ENCODE measurements around the gene PTTG2. TPM values are rescaled to one million over a fixed set of nuclear protein-coding genes. Genes with fewer than 3 reads are reported as not detected.

The PTTG2 gene
- total and polyA plus RNA-seq, 2 experiments from 2014 or later: 1.1 TPM; not detected in 1

DNA sequence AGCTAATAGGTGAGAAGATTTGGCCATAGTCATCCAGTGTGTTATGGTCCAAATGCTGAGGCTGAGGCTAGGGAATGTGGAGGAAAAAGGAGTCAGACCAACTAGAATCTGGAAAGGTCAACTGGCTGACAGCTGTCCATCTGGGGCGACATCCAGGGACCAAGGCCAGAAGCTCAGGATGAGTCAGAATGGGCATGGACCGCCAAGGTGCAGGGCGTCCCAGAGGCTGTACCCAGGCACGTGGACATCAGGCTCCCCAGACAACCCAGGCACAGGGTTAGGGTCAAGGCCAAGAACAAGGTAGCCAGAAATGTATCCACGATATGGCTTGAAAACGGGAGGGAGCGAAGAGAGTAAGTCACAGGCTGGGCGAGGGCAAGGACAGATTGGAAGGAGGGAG, 26.1 kb upstream of the PTTG2 start:
- Histone ChIP-seq H3K9me2 (ENCODE audit: insufficient read depth) (no peaks in the 10 kb centered on the region), H3K4me2 (no peak overlapping the region), H3K36me3 (ENCODE audit: insufficient read depth) (no peaks in the 10 kb centered on the region), H3K79me2 (replicated peaks; ENCODE audit: insufficient read depth) (no peaks in the 10 kb centered on the region), H3K4me3 (no peak overlapping the region), H3K27me3 (ENCODE audit: insufficient read depth) (no peaks in the 10 kb centered on the region), H3K27ac (ENCODE audit: low read depth) (no peak overlapping the region), H3K4me1 (ENCODE audit: insufficient read depth) (no peaks in the 10 kb centered on the region), H3F3A (replicated peaks; ENCODE audit: low read depth) (no peaks in the 10 kb centered on the region), H4K20me1 (replicated peaks; ENCODE audit: insufficient read depth) (no peaks in the 10 kb centered on the region), H2AFZ (no peak overlapping the region)
- ATAC-seq: no peak
- Mint-ChIP-seq H3K27ac (no peak overlapping the region), H3K27me3 (ENCODE audit: insufficient read depth, low read depth, poor library complexity) (no peaks in the 10 kb centered on the region), H3K4me3 (no peak overlapping the region), H3K36me3 (ENCODE audit: low read depth) (peaks cover 5% of the 10 kb centered on the region; the same call in 1 of the 3 replicates), H3K4me1 (peaks cover 2% of the 10 kb centered on the region; the same call in 1 of the 3 replicates), H3K9me3 (peaks cover 3% of the 10 kb centered on the region; the same call in 2 of the 3 replicates)
- TF ChIP-seq, protein P1, sequence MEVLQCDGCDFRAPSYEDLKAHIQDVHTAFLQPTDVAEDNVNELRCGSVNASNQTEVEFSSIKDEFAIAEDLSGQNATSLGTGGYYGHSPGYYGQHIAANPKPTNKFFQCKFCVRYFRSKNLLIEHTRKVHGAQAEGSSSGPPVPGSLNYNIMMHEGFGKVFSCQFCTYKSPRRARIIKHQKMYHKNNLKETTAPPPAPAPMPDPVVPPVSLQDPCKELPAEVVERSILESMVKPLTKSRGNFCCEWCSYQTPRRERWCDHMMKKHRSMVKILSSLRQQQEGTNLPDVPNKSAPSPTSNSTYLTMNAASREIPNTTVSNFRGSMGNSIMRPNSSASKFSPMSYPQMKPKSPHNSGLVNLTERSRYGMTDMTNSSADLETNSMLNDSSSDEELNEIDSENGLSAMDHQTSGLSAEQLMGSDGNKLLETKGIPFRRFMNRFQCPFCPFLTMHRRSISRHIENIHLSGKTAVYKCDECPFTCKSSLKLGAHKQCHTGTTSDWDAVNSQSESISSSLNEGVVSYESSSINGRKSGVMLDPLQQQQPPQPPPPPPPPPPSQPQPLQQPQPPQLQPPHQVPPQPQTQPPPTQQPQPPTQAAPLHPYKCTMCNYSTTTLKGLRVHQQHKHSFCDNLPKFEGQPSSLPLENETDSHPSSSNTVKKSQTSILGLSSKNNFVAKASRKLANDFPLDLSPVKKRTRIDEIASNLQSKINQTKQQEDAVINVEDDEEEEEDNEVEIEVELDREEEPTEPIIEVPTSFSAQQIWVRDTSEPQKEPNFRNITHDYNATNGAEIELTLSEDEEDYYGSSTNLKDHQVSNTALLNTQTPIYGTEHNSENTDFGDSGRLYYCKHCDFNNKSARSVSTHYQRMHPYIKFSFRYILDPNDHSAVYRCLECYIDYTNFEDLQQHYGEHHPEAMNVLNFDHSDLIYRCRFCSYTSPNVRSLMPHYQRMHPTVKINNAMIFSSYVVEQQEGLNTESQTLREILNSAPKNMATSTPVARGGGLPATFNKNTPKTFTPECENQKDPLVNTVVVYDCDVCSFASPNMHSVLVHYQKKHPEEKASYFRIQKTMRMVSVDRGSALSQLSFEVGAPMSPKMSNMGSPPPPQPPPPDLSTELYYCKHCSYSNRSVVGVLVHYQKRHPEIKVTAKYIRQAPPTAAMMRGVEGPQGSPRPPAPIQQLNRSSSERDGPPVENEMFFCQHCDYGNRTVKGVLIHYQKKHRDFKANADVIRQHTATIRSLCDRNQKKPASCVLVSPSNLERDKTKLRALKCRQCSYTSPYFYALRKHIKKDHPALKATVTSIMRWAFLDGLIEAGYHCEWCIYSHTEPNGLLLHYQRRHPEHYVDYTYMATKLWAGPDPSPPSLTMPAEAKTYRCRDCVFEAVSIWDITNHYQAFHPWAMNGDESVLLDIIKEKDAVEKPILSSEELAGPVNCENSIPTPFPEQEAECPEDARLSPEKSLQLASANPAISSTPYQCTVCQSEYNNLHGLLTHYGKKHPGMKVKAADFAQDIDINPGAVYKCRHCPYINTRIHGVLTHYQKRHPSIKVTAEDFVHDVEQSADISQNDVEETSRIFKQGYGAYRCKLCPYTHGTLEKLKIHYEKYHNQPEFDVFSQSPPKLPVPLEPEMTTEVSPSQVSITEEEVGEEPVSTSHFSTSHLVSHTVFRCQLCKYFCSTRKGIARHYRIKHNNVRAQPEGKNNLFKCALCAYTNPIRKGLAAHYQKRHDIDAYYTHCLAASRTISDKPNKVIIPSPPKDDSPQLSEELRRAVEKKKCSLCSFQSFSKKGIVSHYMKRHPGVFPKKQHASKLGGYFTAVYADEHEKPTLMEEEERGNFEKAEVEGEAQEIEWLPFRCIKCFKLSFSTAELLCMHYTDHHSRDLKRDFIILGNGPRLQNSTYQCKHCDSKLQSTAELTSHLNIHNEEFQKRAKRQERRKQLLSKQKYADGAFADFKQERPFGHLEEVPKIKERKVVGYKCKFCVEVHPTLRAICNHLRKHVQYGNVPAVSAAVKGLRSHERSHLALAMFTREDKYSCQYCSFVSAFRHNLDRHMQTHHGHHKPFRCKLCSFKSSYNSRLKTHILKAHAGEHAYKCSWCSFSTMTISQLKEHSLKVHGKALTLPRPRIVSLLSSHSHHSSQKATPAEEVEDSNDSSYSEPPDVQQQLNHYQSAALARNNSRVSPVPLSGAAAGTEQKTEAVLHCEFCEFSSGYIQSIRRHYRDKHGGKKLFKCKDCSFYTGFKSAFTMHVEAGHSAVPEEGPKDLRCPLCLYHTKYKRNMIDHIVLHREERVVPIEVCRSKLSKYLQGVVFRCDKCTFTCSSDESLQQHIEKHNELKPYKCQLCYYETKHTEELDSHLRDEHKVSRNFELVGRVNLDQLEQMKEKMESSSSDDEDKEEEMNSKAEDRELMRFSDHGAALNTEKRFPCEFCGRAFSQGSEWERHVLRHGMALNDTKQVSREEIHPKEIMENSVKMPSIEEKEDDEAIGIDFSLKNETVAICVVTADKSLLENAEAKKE (CRISPR knock-in tag; IDR thresholded peaks at IDR 0.05): no peak
- TF ChIP-seq CREB1 (CRISPR knock-in tag; IDR thresholded peaks at IDR 0.05; ENCODE audit: low read depth) (no peak), NANOG (IDR thresholded peaks at IDR 0.05; ENCODE audit: borderline replicate concordance) (no peak), ZNF331 (CRISPR knock-in tag; IDR thresholded peaks at IDR 0.05; ENCODE audit: low read depth) (no peak), JUNB (IDR thresholded peaks at IDR 0.05; ENCODE audit: unreplicated experiment) (no peak), EZH2phosphoT487 (IDR thresholded peaks at IDR 0.05; ENCODE audit: unreplicated experiment) (no peak), POLR2AphosphoS5 (IDR thresholded peaks at IDR 0.05; ENCODE audit: low read depth) (no peak)
- TF ChIP-seq, protein P2, sequence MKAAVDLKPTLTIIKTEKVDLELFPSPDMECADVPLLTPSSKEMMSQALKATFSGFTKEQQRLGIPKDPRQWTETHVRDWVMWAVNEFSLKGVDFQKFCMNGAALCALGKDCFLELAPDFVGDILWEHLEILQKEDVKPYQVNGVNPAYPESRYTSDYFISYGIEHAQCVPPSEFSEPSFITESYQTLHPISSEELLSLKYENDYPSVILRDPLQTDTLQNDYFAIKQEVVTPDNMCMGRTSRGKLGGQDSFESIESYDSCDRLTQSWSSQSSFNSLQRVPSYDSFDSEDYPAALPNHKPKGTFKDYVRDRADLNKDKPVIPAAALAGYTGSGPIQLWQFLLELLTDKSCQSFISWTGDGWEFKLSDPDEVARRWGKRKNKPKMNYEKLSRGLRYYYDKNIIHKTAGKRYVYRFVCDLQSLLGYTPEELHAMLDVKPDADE (IDR thresholded peaks at IDR 0.05): no peak
- DNase-seq (ENCODE audit: low spot score): no peak
